K562 (cell line): Measurements from ENCODE around the gene CXCL16. TPM values are rescaled to one million over a fixed set of nuclear protein-coding genes. Genes with fewer than 3 reads are reported as not detected.

Source experiments
- ATAC-seq: fragments of 200-7000 bp; cut with Tn5 transposase; 3 replicates; pipeline ENCODE4 v1.9.1; 2020; ENCODE audit warnings: moderate library complexity
- BruUV-seq: library from RNA; stranded (reverse); fragments of 400-500 nt; replicated peaks from 2 replicates; lab custom pipeline; 2021; lab: Mats Ljungman, UMichigan
- CTCF ChIA-PET: fragments of 300-600 bp; formaldehyde crosslinking; extraction: SDS; loops from one replicate; lab custom pipeline; 2021; ENCODE audit warnings: low intra/inter-chr PET ratio; lab: Yijun Ruan, JAX
- POLR2A ChIA-PET: fragments of 300-600, 350-650 bp; sonication (Branson Sonifier 250); formaldehyde crosslinking; extraction: SDS; loops from one replicate; lab custom pipeline; 2021; ENCODE audit warnings: antibody characterized with exemption, inconsistent platforms; lab: Yijun Ruan, JAX
- DNase-seq, 4 experiments: peaks; one replicate each; pipeline versions ENCODE4 v3.0.0 to v3.0.0-alpha.2; 2011 to 2018; ENCODE audit warnings: low spot score in 3 of 4, mixed read lengths in 3 of 4; ENCODE audit errors: extremely low read depth in 1 of 4
- FAIRE-seq: peaks from 2 replicates; lab custom pipeline; 2011; peaks lifted over from hg19 to GRCh38; lab: Jason Lieb, UNC
- H2AFZ ChIP-seq: 2 replicates; pipeline ENCODE4 v1.6.0; 2011; ENCODE audit warnings: low read depth, low read length, control low read depth, inconsistent platforms
- H3K27ac ChIP-seq: fragments of 200-600 bp; 3 replicates; pipeline ENCODE4 v1.8.0; 2011; ENCODE audit warnings: low read depth, mild to moderate bottlenecking, control low read depth, inconsistent platforms, low read length, moderate library complexity, mixed read lengths; ENCODE audit errors: extremely low read depth
- H3K27me3 ChIP-seq, 2 experiments: fragments of 300-600 bp in 1 of 2; 2 replicates in 1 of 2; 3 replicates in 1 of 2; pipeline versions ENCODE4 v1.6.0 to v1.8.0; 2011; ENCODE audit warnings: inconsistent platforms in 2 of 2, low read length in 2 of 2, mild to moderate bottlenecking in 1 of 2, mixed read lengths in 1 of 2, moderate library complexity in 1 of 2; ENCODE audit not compliant: control insufficient read depth in 2 of 2, insufficient read depth in 2 of 2
- H3K36me3 ChIP-seq: fragments of 300-600 bp; 3 replicates; pipeline ENCODE4 v1.8.0; 2011; ENCODE audit warnings: mild to moderate bottlenecking, low read length, inconsistent platforms; ENCODE audit not compliant: control insufficient read depth, insufficient read depth
- H3K4me1 ChIP-seq, 2 experiments: fragments of 200-600 bp in 1 of 2; replicated peaks in 1 of 2; 2 replicates in 1 of 2; 3 replicates in 1 of 2; pipeline versions ENCODE4 v1.5.1 to v1.8.0; 2011; ENCODE audit warnings: inconsistent platforms in 2 of 2, low read length in 2 of 2, mild to moderate bottlenecking in 1 of 2, mixed read lengths in 1 of 2, moderate library complexity in 1 of 2; ENCODE audit not compliant: control insufficient read depth in 2 of 2, insufficient read depth in 2 of 2
- H3K4me2 ChIP-seq: 2 replicates; pipeline ENCODE4 v1.6.1; 2011; ENCODE audit warnings: low read length, control low read depth, inconsistent platforms, mixed read lengths; ENCODE audit not compliant: insufficient read depth
- H3K4me3 ChIP-seq: fragments of 200-600 bp; sonication (generic), shearing (Covaris generic); 2 replicates; pipeline ENCODE4 v1.5.1; 2016; ENCODE audit warnings: control low read depth, inconsistent platforms
- H3K79me2 ChIP-seq: fragments of 200-600 bp; 3 replicates; pipeline ENCODE4 v1.8.0; 2011; ENCODE audit warnings: low read length, inconsistent platforms; ENCODE audit not compliant: control insufficient read depth, insufficient read depth
- H3K9ac ChIP-seq, 2 experiments: 2 replicates each; pipeline versions ENCODE4 v1.6.0 to v1.6.1; 2011; ENCODE audit warnings: low read depth in 2 of 2, low read length in 2 of 2, control low read depth in 1 of 2, inconsistent platforms in 1 of 2, mild to moderate bottlenecking in 1 of 2, mixed read lengths in 1 of 2; ENCODE audit not compliant: insufficient read depth in 1 of 2
- H3K9me1 ChIP-seq: one replicate; pipeline ENCODE4 v1.6.0; 2011; ENCODE audit warnings: inconsistent platforms, mild to moderate bottlenecking, low read length, moderate library complexity; ENCODE audit not compliant: control insufficient read depth, insufficient read depth
- H3K9me3 ChIP-seq: replicated peaks from 2 replicates; pipeline ENCODE4 v1.5.1; 2011; ENCODE audit warnings: low read depth, low read length, inconsistent platforms; ENCODE audit not compliant: control insufficient read depth, insufficient read depth
- H4K20me1 ChIP-seq: replicated peaks from 2 replicates; pipeline ENCODE4 v1.6.1; 2011; ENCODE audit warnings: low read length, inconsistent platforms, mixed read lengths; ENCODE audit not compliant: control insufficient read depth, insufficient read depth
- DEAF1 ChIP-seq: fragments of 450-650 bp; formaldehyde crosslinking; IDR thresholded peaks from 2 replicates; pipeline ENCODE4 v1.4.0; 2020; ENCODE audit warnings: mild to moderate bottlenecking, moderate library complexity
- NFATC3 ChIP-seq: fragments of 450-650 bp; IDR thresholded peaks from 2 replicates; pipeline ENCODE4 v1.6.1; 2017; ENCODE audit warnings: mild to moderate bottlenecking
- NFIC ChIP-seq: fragments of 450-650 bp; IDR thresholded peaks from 2 replicates; pipeline ENCODE4 v1.6.1; 2017; ENCODE audit warnings: mild to moderate bottlenecking, inconsistent platforms
- NRF1 ChIP-seq, 2 experiments: fragments of 450-650 bp; IDR thresholded peaks in 1 of 2; conservative IDR thresholded peaks in 1 of 2; 2 replicates each; pipeline ENCODE4 v1.6.1; 2014; ENCODE audit warnings: mild to moderate bottlenecking in 2 of 2
- SRSF3 ChIP-seq: fragments of 200-400 bp; formaldehyde crosslinking; IDR thresholded peaks from 2 replicates; pipeline ENCODE4 v1.6.1; 2016; ENCODE audit warnings: mild to moderate bottlenecking, low read length, moderate library complexity; ENCODE audit not compliant: insufficient read depth
- ZFX ChIP-seq: sonication (generic); formaldehyde crosslinking; IDR thresholded peaks from 2 replicates; pipeline ENCODE4 v1.8.0; 2022; ENCODE audit warnings: mild to moderate bottlenecking, missing genetic modification reagents, moderate library complexity
- ZNF77 ChIP-seq: fragments of 250-450 bp; sonication (Bioruptor Pico); IDR thresholded peaks from 2 replicates; pipeline ENCODE4 v1.5.0; 2020
- WGBS: fragments of 100-300 bp; shearing (Covaris generic); methylation state at CpG from one replicate; pipeline ENCODE4 v1.1.6; 2016; ENCODE audit warnings: low coverage, mixed read lengths; ENCODE audit not compliant: insufficient coverage; ENCODE audit errors: missing lambda C conversion rate; 5-methylcytosine and 5-hydroxymethylcytosine counted together
- in situ Hi-C: fragments of 300-500 bp; cut with MboI; formaldehyde crosslinking; loops from 4 replicates; pipeline ENCODE4 v1.15.0; 2018; ENCODE audit warnings: inconsistent platforms, mixed read lengths
- intact Hi-C: fragments of 100-400 bp; cut with micrococcal nuclease; formaldehyde crosslinking; loops from 2 replicates; pipeline ENCODE4 v1.14.2; 2022
- polyA plus RNA-seq, 8 experiments: library from polyadenylated mRNA; depleted of rRNA in 4 of 8; stranded (reverse) in 5 of 8; unstranded in 3 of 8; fragments of >200 nt; fragmentation: Nextera tagmentation in 2 of 8; fragmentation: Illumina TruSeq in 1 of 8; extraction: Ambion mirVana in 2 of 8; extraction: Trizol in 1 of 8; gene quantifications; 2 replicates each; pipeline versions ENCODE4 v1.2.1 to v1.2.3, GENCODE V29; 2011 to 2014; ENCODE audit warnings: inconsistent platforms in 1 of 8, missing spikeins in 1 of 8
- total RNA-seq, 7 experiments: library from RNA; depleted of rRNA in 6 of 7; stranded (reverse); fragments of >200 nt in 6 of 7; fragmentation: Illumina TruSeq in 2 of 7; extraction: Trizol in 2 of 7; gene quantifications; 2 replicates each; pipeline versions ENCODE4 v1.2.1 to v1.2.3, GENCODE V29; 2011 to 2021; ENCODE audit warnings: low replicate concordance in 1 of 7
- TF ChIP-seq, protein P1 (sequence below), 2 experiments: IDR thresholded peaks; 2 replicates each; pipeline ENCODE4 v1.6.1; 2011; ENCODE audit warnings: borderline replicate concordance in 1 of 2, control low read depth in 1 of 2, low read depth in 1 of 2, low read length in 1 of 2, mild to moderate bottlenecking in 1 of 2, mixed read lengths in 1 of 2, moderate library complexity in 1 of 2; ENCODE audit not compliant: insufficient read depth in 1 of 2, insufficient read length in 1 of 2, poor library complexity in 1 of 2, severe bottlenecking in 1 of 2; ENCODE audit errors: extremely low read depth in 1 of 2

Gene CXCL16
- total and polyA plus RNA-seq, 9 of the 15 experiments (the other 6 are each of a cell fraction or from before 2014, with no cell fraction given) = 0.05 to 0.68 (median 0.22) TPM; not detected in 2

GRCh38 chr17:4720787-4721186 lies 18.9 kb downstream of the CXCL16 start (continued):
- TF ChIP-seq, protein P1, sequence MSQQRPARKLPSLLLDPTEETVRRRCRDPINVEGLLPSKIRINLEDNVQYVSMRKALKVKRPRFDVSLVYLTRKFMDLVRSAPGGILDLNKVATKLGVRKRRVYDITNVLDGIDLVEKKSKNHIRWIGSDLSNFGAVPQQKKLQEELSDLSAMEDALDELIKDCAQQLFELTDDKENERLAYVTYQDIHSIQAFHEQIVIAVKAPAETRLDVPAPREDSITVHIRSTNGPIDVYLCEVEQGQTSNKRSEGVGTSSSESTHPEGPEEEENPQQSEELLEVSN (IDR thresholded peaks at IDR 0.05; ENCODE audit: borderline replicate concordance in 1 of 2, extremely low read depth in 1 of 2, insufficient read depth in 1 of 2, insufficient read length in 1 of 2, low read depth in 1 of 2, low read length in 1 of 2, poor library complexity in 1 of 2, severe bottlenecking in 1 of 2) = no peak
- TF ChIP-seq NFATC3 (no peak), DEAF1 (CRISPR knock-in tag) (no peak), NRF1 (conservative IDR thresholded peaks at IDR 0.05 in 1 of 2, IDR thresholded peaks at IDR 0.05 in 1 of 2) (no peak)

- ChIA-PET POLR2A (interaction anchor here (0.6 kb wide), 1 partner anchor 10 kb away, joined by 3 read pairs; no protein-coding TSS in a partner anchor), CTCF (no interaction called here)
- DNase-seq (no peak), FAIRE-seq (no peak), ATAC-seq (no peak)
- Histone ChIP-seq H3K9me3 (no peaks in the 10 kb centered on the region), H3K9ac (no peak overlapping the region; a peak in 1 of 4 replicates), H3K36me3 (no peaks in the 10 kb centered on the region), H3K4me2 (no peak overlapping the region), H3K27ac (no peak overlapping the region), H3K4me1 (peaks cover 11 to 13% of the 10 kb centered on the region in 2 experiments), H4K20me1 (0 out of 2 replicates have a peak, but pooled peaks cover 3% of the 10 kb centered on the region), H3K27me3 (no peaks in the 10 kb centered on the region), H2AFZ (no peak overlapping the region), H3K9me1 (no peaks in the 10 kb centered on the region), H3K4me3 (no peak overlapping the region), H3K79me2 (no peaks in the 10 kb centered on the region)
- WGBS = 78% methylated on average over 6 of the region's 15 CpGs
- in situ Hi-C loops = no loop called here
- intact Hi-C loops = no loop called here
- BruUV-seq = no TSS peak
- TF ChIP-seq ZNF77 (CRISPR knock-in tag) (no peak), NFIC (peak; percentile 73), SRSF3 (no peak), ZFX (CRISPR knock-in tag) (no peak; the same call in 1 of the 2 replicates)
Measured at GRCh38 chr17:4719684-4720221, 20.0 kb downstream of the CXCL16 start.
